Measurements from ENCODE around the gene OTOGL. TPM values are rescaled to one million over a fixed set of nuclear protein-coding genes. Genes with fewer than 3 reads are reported as not detected.
"Not testable (repeated sequence)": the region's sequence is repeated elsewhere in the genome, so short reads cannot be mapped to it uniquely, and the experiment has no call there.

The OTOGL gene
- total RNA-seq, 1 donor from 2014 or later = 0.12 TPM

DNA sequence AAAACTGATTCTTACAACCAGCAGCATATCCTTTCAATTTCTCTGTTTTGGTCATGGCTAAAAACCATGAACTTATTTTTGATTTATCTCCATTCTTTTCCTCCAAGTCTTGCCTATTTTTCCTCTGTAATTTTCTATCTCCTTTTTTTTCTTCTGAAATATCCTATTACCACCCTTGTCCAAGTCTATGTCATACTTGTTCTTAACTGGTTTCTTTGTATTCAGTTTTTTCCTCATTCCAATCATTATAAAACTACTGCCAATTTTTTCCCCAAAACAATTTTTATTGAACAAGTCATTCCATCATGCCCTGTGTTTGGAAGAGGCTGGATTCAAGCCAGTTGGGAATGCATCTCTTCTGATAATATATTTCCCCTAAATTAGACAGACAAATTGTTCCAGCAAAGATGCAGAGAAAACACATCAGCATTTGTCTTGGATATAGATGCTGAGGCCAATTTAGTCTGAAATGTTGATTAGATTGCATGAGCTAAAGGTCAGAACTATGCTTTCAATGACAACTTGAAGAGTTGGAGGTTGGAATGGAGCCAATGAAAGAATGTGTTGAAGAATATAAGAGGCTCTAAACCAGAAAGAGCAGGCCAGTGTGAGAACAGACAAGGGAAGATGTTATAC is 30.7 kb downstream of the OTOGL start:
- no peak overlapping the region for H3K27ac Mint-ChIP-seq (ENCODE audit: unreplicated experiment)
- H3K27me3 Mint-ChIP-seq (ENCODE audit: low read depth) = no peaks in the 10 kb centered on the region
- peaks cover 2% of the 10 kb centered on the region for H3K36me3 Mint-ChIP-seq (ENCODE audit: low read depth)
- TF ChIP-seq, protein P1, sequence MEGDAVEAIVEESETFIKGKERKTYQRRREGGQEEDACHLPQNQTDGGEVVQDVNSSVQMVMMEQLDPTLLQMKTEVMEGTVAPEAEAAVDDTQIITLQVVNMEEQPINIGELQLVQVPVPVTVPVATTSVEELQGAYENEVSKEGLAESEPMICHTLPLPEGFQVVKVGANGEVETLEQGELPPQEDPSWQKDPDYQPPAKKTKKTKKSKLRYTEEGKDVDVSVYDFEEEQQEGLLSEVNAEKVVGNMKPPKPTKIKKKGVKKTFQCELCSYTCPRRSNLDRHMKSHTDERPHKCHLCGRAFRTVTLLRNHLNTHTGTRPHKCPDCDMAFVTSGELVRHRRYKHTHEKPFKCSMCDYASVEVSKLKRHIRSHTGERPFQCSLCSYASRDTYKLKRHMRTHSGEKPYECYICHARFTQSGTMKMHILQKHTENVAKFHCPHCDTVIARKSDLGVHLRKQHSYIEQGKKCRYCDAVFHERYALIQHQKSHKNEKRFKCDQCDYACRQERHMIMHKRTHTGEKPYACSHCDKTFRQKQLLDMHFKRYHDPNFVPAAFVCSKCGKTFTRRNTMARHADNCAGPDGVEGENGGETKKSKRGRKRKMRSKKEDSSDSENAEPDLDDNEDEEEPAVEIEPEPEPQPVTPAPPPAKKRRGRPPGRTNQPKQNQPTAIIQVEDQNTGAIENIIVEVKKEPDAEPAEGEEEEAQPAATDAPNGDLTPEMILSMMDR (conservative IDR thresholded peaks at IDR 0.05) = no peak
- peaks cover 3% of the 10 kb centered on the region for H3K9me3 Mint-ChIP-seq
- no peak overlapping the region for H3K4me3 Mint-ChIP-seq
- no peak for DNase-seq (ENCODE audit: low read depth, low spot score)
- H3K4me1 Mint-ChIP-seq = no peaks in the 10 kb centered on the region

DNA sequence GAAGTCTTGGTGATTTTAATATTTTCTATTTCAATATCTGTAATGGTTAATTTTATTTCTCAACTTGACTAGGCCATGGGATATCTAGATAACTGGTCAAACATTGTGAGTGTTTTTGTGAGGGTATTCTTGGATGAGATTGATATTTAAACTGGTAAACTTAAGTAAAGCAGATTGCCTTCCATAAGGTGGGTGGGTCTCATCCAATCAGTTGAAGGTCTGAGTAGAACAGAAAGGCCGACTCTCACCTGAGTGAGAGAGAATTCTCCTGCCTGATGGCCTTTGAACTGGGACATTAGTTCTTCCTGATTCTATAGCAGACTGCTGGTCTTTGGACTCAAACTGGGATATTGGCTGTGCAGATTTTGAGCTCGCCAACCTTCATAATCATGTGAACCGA is 36.3 kb downstream of the OTOGL start:
- DNase-seq (ENCODE audit: low read depth, low spot score) = no peak

DNA sequence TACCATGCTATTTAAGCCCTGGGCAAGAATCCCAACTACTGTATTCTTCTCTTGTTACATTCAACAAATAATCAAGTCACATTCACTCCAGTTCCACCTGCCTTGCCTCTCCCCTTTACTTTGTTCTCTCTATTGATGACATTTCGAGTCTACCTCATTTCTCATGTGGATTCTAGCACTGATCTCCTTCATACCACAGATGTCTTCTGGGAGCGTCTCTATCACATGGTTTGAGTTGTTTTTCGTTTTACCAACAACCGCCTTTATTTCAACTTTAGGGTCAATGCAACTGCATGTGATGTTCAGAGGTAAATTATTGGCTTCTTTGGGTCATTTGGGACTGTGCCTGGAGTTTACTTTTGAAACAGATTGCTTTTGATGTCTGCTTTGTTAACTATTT is 40.7 kb downstream of the OTOGL start:
- H3K27ac Mint-ChIP-seq (ENCODE audit: unreplicated experiment) = no peak overlapping the region
- DNase-seq (ENCODE audit: low read depth, low spot score) = no peak
- TF ChIP-seq, protein P1 (conservative IDR thresholded peaks at IDR 0.05) = no peak
- no peaks in the 10 kb centered on the region for H3K27me3 Mint-ChIP-seq (ENCODE audit: low read depth)
- H3K4me3 Mint-ChIP-seq = no peak overlapping the region
- no peaks in the 10 kb centered on the region for H3K36me3 Mint-ChIP-seq (ENCODE audit: low read depth)
- H3K4me1 Mint-ChIP-seq = no peaks in the 10 kb centered on the region
- peaks cover 4% of the 10 kb centered on the region for H3K9me3 Mint-ChIP-seq

More for the DNA sequence above, 36.3 kb downstream of the OTOGL start:
- H3K4me3 Mint-ChIP-seq = no peak overlapping the region
- peaks cover 4% of the 10 kb centered on the region for H3K9me3 Mint-ChIP-seq
- TF ChIP-seq, protein P1 (conservative IDR thresholded peaks at IDR 0.05) = no peak
- H3K27ac Mint-ChIP-seq (ENCODE audit: unreplicated experiment) = no peak overlapping the region
- no peaks in the 10 kb centered on the region for H3K27me3 Mint-ChIP-seq (ENCODE audit: low read depth)
- H3K36me3 Mint-ChIP-seq (ENCODE audit: low read depth) = no peaks in the 10 kb centered on the region
- H3K4me1 Mint-ChIP-seq = no peaks in the 10 kb centered on the region

DNA sequence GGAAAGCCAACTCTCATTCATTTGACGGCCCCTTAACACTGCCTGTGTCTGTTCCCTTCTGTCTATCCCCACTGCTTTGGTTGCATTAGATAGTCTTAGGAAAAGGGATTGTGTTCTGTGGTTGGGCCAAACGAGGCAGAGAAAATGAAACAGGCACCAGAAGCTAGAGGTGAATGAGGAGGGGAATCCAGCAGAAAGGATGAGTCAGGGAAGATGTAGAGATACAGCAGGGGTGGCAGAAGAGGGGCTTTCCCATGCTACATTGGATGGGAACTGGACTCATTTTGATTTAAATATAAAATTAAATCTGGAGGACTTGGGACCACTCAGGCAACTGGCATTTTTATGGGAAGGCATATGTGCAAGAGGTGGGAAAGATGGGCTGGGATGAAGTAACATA is 43.3 kb downstream of the OTOGL start:
- Mint-ChIP-seq H3K27me3 (ENCODE audit: low read depth) (no peaks in the 10 kb centered on the region), H3K4me3 (no peak overlapping the region), H3K9me3 (peaks cover 4% of the 10 kb centered on the region), H3K4me1 (no peaks in the 10 kb centered on the region), H3K27ac (ENCODE audit: unreplicated experiment) (no peak overlapping the region), H3K36me3 (ENCODE audit: low read depth) (no peaks in the 10 kb centered on the region)
- DNase-seq (ENCODE audit: low read depth, low spot score) = no peak
- TF ChIP-seq, protein P1 (conservative IDR thresholded peaks at IDR 0.05) = no peak

DNA sequence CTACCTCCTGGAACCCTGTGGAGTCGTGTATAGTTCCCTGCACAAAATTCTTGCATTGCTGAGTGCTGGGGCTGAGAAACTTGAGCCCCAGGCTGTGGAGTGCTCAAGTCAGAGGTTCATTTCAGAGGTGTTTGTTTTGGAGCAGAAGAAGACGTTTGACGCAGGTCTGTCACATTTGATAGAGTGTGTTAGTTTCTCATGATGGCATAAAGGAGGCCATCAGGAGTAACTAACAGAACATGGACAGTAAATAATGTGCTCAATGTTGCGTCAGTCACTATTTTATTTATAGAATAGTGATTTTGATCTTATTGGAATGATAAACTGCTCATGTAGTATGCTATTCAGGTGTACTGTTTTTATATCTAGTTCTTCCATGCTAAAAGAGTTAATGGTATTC is 44.2 kb downstream of the OTOGL start:
- no peaks in the 10 kb centered on the region for H3K4me1 Mint-ChIP-seq
- TF ChIP-seq, protein P1 (conservative IDR thresholded peaks at IDR 0.05) = no peak
- H3K4me3 Mint-ChIP-seq = no peak overlapping the region
- H3K27ac Mint-ChIP-seq (ENCODE audit: unreplicated experiment) = no peak overlapping the region
- no peaks in the 10 kb centered on the region for H3K27me3 Mint-ChIP-seq (ENCODE audit: low read depth)
- no peak for DNase-seq (ENCODE audit: low read depth, low spot score)
- peaks cover 4% of the 10 kb centered on the region for H3K9me3 Mint-ChIP-seq
- H3K36me3 Mint-ChIP-seq (ENCODE audit: low read depth) = peaks cover 2% of the 10 kb centered on the region

DNA sequence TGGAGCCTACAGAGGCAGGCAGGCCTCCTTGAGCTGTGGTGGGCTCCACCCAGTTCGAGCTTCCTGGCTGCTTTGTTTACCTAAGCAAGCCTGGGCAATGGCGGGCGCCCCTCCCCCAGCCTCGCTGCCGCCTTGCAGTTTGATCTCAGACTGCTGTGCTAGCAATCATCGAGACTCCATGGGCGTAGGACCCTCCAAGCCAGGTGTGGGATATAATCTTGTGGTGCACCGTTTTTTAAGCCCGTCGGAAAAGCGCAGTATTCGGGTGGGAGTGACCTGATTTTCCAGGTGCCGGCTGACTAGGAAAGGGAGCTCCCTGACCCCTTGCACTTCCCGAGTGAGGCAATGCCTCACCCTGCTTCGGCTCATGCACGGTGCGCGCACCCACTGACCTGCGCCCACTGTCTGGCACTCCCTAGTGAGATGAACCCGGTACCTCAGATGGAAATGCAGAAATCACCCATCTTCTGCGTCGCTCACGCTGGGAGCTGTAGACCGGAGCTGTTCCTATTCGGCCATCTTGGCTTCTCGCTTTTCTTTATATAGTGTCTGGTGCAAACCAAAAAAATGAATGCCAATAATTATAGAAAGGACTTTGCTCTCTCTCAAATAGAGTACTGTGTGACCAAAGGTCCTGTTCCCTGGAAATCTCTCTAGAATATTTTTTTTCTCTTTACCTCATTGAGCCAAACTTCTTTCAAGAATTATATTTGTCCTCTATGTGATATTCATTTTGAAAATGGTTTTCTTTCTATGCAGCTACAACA is 50.4 kb downstream of the OTOGL start:
- H3K4me3 Mint-ChIP-seq = peak overlapping the region; percentile 74
- H3K36me3 Mint-ChIP-seq (ENCODE audit: low read depth); H3K27me3 Mint-ChIP-seq (ENCODE audit: low read depth); DNase-seq (ENCODE audit: low read depth, low spot score); H3K9me3 Mint-ChIP-seq; H3K4me1 Mint-ChIP-seq: not testable (repeated sequence)
- H3K27ac Mint-ChIP-seq (ENCODE audit: unreplicated experiment) = peak overlapping the region; percentile 75
